Myocyte (in vitro differentiated cells): Measurements from ENCODE around the gene MRI1. TPM values are rescaled to one million over a fixed set of nuclear protein-coding genes. Genes with fewer than 3 reads are reported as not detected.
A peak's percentile ranks its signal among the peaks of the same experiment; 100 is the strongest.
"Not testable (repeated sequence)": the region's sequence is repeated elsewhere in the genome, so short reads cannot be mapped to it uniquely, and the experiment has no call there.

Experiments
- DNase-seq: peaks from one replicate; pipeline ENCODE4 v3.0.0-alpha.2; 2012; ENCODE audit warnings: low read depth
- total RNA-seq: library from RNA; depleted of rRNA; stranded (reverse); fragments of >200 nt; gene quantifications from 2 replicates; pipeline ENCODE4 v1.2.3, GENCODE V29; 2014

The MRI1 gene
- total RNA-seq, 1 donor from 2014 or later: 36.0 TPM

GRCh38 chr19:13758795-13759194, 5.5 kb upstream of the MRI1 start:
- DNase-seq: no peak

- no peak for DNase-seq
Measured at GRCh38 chr19:13761423-13761822, 2.9 kb upstream of the MRI1 start.

- DNase-seq: no peak
Measured at GRCh38 chr19:13762635-13763235, 1.6 kb upstream of the MRI1 start.

DNA sequence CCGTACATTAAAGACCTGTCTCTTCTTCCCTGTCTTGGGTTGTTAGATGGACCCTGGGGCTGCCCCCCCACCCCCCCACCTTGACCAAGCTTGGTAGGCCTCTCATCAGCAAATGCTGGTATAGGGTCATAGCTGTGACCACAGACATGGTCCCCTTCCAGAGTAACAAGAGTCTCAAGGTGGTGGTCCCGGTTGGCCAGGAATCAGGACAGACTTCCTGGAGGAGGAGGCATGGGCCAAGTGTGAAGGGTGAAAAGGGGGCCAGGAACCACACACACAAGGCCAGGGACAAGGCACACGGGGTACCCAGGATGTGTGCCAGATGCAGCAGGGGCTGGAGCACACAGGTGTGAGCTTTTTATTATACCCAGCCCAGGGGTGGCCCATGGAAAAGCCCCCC, 1.1 kb upstream of the MRI1 start:
- no peak for DNase-seq

DNA sequence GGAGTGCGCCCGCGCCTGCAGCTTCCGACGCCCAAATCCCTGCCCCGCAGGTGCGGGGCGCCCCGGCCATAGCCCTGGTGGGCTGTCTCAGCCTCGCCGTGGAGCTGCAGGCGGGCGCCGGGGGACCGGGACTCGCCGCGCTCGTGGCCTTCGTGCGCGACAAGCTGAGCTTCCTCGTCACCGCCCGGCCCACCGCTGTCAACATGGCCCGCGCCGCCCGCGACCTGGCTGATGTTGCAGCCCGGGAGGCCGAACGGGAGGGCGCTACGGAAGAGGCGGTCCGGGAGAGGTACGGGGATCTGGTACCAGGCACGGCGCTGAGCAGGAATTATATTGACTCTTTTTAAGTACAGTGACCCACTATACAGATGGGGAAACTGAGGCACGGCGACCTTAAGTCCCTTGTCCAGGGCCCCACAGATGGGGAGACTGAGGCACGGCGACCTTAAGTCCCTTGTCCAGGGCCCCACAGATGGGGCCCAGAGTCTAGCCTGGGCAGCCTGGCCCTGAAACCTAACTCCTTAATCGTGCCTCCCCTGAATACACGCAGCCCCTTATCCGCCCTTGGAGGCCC, 586 bp downstream of the MRI1 start:
- no peak for DNase-seq

GRCh38 chr19:13765395-13766094, 1.2 kb downstream of the MRI1 start:
- no peak for DNase-seq

GRCh38 chr19:13766095-13766481, 1.8 kb downstream of the MRI1 start:
- DNase-seq: no peak

GRCh38 chr19:13768510-13768909, 4.2 kb downstream of the MRI1 start:
- no peak for DNase-seq

- no peak for DNase-seq
Measured at GRCh38 chr19:13770013-13770635, 5.8 kb downstream of the MRI1 start.

GRCh38 chr19:13774217-13775191, 10.2 kb downstream of the MRI1 start, which contains the start of gene C19orf53:
Gene C19orf53, plus strand, starts transcription at chr19:13774456. Its CDS starts 22 bp downstream, at chr19:13774478.
- peak; percentile 93 for DNase-seq

GRCh38 chr19:13778398-13778797, 14.1 kb downstream of the MRI1 start:
- no peak for DNase-seq

DNA sequence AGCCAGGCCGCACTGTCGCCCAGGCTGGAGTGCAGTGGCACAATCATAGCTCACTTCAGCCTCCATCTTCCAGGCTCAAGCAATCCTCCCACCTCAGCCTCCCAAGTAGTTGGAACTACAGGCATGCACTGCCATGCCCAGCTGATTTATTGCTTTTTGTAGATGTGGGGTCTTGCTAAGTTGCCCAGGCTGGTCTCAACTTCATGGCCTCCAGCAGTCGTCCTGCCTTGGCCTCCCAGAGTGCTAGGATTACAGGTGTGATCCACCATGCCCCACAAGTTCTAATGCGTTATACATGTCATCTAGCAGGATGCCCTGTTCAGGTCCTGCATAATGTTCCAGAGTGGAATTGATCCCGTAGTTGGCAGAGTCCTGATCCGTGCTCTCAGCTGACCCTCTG, 14.5 kb downstream of the MRI1 start:
- DNase-seq: no peak

GRCh38 chr19:13779794-13780193, 15.5 kb downstream of the MRI1 start:
- DNase-seq: not testable (repeated sequence)

DNA sequence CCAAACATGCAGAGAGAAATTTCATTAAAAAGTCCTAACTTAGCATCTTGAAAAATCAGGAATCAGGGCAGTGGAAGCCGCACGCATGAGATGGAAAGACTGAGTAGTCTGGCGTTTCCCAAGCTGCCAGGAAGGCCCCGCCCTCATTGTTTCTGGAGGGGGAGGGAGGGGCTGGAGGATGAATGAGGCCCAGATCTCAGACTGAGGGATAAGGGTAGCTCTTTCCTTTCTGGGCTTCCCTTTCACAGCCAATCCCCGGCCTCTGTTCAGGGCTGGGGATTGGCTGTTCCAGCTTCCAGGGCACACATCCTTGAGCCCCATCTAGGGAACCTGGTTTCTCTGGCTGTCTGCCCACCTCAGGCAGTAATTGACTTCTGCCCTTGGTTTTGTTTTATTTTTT, 17.2 kb downstream of the MRI1 start:
- peak; percentile 70 for DNase-seq

DNA sequence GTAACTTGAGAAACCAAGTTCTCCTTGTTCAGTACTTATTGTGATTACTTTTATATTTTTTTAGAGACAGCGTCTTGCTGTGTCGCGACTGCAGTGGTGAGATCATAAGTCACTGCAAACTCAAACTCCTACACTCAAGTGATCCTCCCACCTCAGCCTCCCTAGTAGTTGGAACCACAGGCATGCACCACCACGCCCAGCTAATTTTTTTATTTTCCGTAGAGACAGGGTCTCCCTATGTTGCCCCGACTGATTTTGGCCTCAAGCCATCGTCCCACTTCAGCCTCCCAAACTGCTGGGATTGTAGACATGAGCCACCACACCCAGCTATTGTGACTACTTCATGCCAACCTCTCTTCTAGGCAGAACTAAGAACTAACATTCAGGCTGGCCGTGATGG, 18.2 kb downstream of the MRI1 start:
- DNase-seq: no peak

DNA sequence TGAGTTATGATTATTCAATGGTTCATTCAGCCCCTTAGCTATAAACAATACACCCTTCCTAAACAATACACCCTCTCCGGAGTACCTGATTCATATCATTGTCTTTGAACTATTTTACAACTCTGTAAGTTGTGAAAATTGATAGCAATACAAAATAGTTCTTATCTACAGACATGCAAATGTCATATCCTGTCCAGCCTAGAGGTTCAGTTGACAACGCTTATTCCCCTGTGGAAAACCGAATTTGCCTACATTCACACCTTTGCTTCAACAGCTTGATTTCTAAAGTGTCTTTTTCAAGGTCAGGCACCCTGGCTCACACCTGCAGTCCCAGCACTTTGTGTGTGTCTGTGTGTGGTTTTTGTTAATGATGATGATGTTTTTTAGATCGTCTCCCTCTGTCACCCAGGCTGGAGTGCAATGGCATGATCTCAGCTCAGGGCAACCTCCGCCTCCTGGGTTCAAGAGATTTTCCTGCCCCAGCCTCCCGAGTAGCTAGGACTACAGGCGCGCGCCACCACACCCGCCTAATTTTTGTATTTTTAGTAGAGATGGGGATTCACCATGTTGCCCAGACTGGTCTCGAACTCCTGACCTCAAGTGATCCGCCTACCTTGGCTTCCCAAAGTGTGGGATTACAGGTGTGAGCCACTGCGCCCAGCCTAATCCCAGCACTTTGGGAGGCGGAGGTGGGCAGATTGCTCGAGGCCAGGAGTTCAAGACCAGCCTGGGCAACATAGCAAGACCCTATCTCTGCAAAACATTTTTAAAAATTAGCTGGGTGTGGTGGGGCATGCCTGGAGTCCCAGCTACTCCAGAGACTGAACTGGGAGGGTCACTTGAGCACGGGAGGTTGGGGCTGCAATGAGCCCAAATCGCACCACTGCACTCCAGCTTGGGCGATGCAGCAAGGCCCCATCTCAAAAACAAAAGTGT, 19.5 kb downstream of the MRI1 start:
- no peak for DNase-seq

DNA sequence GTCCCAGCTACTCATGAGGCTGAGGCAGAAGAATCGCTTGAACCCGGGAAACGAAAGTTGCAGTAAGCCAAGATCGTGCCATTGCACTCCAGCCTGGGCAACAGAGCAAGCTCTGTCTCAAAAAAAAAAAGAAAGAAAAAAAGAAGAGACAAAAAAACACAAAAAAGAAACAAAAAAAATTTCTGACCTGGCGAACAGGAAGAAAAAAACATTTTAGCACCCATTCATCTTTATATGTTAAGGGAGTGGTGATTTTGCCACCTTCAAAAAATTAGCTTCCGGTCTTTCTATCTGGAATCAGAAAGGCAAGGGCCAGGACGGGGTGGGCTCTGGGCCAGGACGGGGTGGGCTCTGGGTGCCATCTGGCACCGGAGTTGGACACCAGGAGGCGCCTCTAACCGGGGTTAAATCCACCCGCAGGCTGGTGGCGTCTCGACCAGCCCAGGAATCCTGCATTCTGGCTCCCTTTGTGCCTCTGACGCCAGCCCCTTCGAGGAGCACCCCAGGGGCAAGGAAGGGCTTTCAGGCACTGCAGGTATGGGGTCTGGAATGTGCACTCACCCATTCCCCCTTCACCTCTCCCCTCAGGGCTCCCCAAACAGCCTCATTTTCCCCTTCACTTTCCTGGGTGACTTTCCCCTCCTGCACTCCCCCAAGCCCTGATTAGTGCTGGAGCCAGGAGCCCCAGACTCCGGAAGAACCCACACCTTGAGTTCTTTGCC, 20.6 kb downstream of the MRI1 start:
- peak; percentile 77 for DNase-seq

- no peak for DNase-seq
Measured at GRCh38 chr19:13788991-13789390, 24.7 kb downstream of the MRI1 start.

DNA sequence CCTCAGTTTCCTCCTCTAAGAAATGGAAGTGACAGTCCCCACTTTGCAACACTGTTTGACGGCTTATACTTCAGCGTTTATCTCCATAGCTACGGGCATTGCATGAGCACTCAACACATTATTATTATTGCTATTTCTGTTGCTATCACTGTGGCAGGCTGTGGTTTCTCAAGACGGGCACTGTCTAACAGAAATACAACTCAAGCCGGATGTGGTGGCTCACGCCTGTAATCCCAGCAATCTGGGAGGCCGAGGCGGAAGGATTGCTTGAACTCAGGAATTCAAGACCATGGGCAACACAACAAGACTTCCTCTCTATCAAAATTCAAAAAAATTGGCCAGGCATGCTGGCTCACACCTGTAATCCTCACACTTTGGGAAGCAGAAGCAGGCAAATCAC, 26.0 kb downstream of the MRI1 start:
- DNase-seq: no peak
